NCI-H2107 (cell line): ENCODE results near the gene TENT5D.
"Not testable (repeated sequence)": the region's sequence is repeated elsewhere in the genome, so short reads cannot be mapped to it uniquely, and the experiment has no call there.

Experiments used
- DNase-seq: peaks from one replicate; lab custom pipeline; 2025; lab: John Stamatoyannopoulos, UW

Gene TENT5D

GRCh38 chrX:80420147-80420546 is at the start of gene TENT5D:
TENT5D (plus strand) TSS chrX:80420447; CDS start chrX:80442540, 22,093 bp downstream.
- no peak for DNase-seq

- DNase-seq: not testable (repeated sequence)
Observed at GRCh38 chrX:80385651-80386050, 34.6 kb upstream of the TENT5D start.

DNA sequence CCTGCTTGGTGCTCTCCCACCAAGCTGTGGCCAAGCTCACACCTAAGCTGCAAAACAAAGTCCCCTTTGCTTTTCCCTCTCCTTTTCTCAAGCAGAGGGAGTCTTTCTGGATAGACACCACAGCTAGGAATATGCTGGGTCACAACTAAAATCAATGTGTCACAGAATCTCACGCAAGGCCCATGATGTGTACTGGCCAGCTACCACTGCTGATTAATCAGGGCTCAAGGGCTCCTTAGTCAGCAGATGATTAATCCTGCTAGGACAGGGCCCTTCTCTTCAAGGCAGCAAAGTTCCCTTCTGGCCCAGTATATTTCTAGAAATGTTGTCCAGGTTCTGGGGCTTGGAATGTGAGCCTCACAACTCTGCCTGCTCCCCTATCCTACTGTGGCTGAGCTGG is 32.0 kb upstream of the TENT5D start:
- no peak for DNase-seq

- no peak for DNase-seq
Observed at GRCh38 chrX:80412042-80412441, 8.2 kb upstream of the TENT5D start.

DNA sequence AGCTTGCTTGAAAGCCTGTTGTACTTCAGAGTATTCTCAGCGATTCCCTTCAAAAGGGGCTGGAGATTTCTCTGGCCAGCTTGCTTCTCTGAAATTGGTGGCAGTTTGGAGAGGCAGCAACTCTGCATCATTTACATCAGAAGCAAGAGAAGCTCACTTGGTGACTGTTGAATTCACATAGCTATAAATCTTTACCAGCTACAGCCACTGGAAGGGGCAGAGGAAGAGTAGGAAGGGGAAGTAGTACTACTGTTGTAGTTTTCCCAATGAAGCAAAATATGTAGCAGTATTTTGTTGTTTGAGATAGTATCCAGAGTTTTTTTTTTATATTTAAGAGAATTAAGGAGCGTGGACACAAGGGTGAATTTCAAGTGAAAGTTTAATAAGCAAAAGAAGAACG is 2.8 kb downstream of the TENT5D start:
- DNase-seq: no peak

DNA sequence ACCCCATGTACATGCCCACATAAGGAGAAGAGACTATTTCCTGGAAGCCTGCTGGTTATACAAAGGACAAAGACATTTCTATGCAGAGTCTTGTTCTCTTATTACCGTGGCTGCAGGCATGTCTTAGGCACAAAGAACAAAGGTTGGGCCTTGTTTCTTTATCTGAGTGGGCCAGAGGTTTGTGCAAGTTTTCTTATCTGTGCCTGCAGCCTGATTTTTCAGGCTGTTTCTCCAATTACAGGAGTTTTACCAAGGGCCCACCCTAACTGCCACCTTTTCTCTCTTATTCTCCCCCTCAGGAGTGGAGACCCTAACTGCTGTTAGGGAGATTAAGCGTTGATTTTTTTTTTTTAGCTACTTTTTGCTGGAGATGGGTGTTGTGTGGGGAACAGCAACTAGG is 3.5 kb downstream of the TENT5D start:
- DNase-seq: no peak

DNA sequence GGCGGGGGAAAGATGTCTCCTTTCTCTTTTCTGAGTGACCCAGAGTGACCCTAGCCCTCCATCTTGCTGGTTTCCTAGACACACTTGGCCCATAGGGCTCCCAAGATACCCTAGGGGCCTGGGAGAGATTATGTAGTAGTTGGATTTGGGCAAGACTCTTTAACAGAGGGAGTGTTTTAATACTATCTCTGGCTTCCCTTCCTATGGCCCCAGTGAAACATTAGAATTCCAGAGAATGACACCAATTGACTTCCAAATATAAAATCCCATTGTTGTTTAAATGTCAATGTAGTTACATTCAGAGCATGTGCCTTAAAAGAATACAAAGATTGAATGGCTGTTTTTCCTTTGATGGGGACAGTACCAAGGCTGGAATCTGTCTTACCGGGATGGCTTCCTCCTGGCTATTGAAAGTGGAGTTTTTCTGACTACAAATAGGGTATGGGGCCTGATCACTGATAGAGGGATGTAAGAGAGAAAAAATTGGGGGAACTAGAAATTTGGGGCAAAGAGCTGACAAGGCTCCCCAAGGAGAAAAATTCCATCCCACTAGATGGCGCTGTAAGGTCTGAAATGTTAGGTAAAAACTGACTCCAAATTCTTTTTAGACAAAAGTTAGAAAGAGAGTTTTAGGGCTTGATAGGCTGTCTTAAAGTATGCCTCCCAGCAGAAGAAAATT is 10.7 kb downstream of the TENT5D start:
- DNase-seq: no peak

DNA sequence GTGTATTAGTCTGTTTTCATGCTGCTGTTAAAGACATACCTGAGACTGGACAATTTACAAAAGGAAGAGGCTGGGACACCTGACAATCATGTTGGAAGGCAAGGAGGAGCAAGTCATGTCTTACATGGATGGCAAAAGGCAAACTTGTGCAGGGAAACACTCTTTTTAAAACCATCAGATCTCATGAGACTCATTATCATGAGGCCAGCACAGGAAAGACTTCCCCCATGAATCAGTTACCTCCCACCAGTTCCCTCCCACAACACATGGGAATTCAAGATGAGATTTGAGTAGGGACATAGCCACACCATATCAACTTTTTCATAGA is 11.2 kb downstream of the TENT5D start:
- DNase-seq: no peak

GRCh38 chrX:80432441-80432840 is 12.2 kb downstream of the TENT5D start:
- no peak for DNase-seq

- no peak for DNase-seq
Observed at GRCh38 chrX:80432863-80433262, 12.6 kb downstream of the TENT5D start.

DNA sequence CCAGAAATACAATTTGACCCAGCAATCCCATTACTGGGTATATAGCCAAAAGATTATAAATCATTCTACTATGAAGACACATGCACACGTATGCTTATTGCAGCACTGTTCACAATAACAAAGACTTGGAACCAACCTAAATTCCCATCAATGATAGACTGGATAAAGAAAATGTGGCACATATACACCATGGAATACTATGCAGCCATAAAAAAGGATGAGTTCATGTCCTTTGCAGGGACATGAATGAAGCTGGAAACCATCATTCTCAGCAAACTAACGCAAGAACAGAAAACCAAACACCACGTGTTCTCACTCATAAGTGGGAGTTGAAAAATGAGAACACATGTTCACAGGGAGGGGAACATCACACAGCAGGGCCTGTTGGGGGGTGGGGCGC is 47.9 kb downstream of the TENT5D start:
- DNase-seq: not testable (repeated sequence)

DNA sequence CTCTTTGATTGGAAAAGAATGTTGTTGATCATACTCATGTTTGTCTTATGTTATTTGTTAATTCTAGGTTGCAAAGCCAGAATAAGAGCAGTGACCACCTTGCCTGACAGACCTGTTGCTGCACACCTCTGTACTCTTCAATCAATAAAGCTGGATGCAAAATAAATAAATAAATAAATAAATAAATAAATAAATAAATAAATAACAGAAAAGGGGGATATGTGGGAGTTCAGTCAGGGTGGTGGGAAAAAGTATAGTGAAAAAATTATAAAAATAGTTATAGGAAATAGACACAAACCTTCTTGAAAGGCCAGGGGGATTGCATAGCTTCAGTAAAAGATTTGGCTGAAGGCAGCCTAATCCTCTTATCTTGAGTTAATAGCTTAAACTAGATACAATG is 51.3 kb downstream of the TENT5D start:
- DNase-seq: no peak

DNA sequence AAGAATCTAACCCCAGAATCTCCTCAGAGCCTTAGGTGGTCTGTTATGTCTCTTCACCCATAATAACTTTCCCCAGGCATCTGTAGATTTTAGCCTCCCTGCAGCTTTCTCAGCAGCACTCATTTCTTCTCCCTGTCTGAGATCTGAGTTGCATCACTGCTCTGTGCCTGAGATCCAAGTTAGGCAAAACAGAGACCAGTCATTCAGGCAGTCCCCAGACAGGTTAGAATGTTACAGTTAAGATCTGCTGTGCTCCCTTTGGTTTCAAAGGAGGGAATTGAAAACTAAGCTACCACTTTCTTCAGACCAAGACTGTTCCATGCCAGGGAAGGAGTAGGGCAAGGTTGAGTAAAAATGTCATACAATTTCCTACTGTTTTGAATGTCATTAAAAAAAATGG is 65.3 kb downstream of the TENT5D start:
- no peak for DNase-seq

DNA sequence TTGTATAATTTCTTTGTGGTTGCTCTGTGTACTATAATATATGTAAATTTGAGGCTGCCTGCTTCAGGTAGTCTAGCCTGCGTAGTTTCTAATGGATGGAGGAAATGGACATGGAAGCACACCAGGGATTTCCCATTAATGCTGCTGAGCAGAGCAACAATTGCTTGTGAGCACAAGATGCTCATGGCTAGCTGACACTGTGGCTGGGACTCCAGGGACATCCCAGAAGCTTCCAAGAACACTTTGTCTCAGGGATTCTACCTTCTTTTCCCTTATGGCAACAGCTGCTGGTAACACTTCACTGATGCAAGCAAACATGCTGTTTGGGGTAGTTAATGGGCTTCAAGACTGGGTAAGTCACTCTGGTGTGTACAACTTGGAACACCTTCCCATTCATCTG is 66.1 kb downstream of the TENT5D start:
- no peak for DNase-seq

GRCh38 chrX:80489166-80489565 is 68.9 kb downstream of the TENT5D start:
- no peak for DNase-seq
